AG04450 (cell line): ENCODE data around the gene SEPTIN10. TPM values are rescaled to one million over a fixed set of nuclear protein-coding genes. Genes with fewer than 3 reads are reported as not detected.

Source experiments
- CTCF ChIA-PET: fragments of 300-600, 350-600 bp; formaldehyde crosslinking; extraction: SDS; loops from one replicate; lab custom pipeline; 2022; ENCODE audit warnings: antibody characterized with exemption, inconsistent platforms; lab: Charles Lee
- POLR2A ChIA-PET: fragments of 350-600 bp; formaldehyde crosslinking; extraction: SDS; loops from one replicate; lab custom pipeline; 2021; ENCODE audit warnings: antibody characterized with exemption, inconsistent platforms; lab: Yijun Ruan, JAX
- DNase-seq: peaks from one replicate; pipeline ENCODE4 v3.0.0-alpha.2; 2011; ENCODE audit warnings: low read depth, low spot score
- H3K27ac ChIP-seq: one replicate; pipeline ENCODE4 v1.5.1; 2012; ENCODE audit warnings: low read depth, low read length, control low read depth
- H3K27me3 ChIP-seq: one replicate; pipeline ENCODE4 v1.6.0; 2012; ENCODE audit warnings: low read length; ENCODE audit not compliant: control insufficient read depth, insufficient read depth
- H3K4me3 ChIP-seq: 2 replicates; pipeline ENCODE4 v1.5.1; 2011; ENCODE audit warnings: mild to moderate bottlenecking, low read depth, low read length, control low read depth
- H3K9me3 ChIP-seq: 2 replicates; pipeline ENCODE4 v1.5.1; 2012; ENCODE audit warnings: low read length; ENCODE audit not compliant: control insufficient read depth, insufficient read depth
- CTCF ChIP-seq: IDR thresholded peaks from 2 replicates; pipeline ENCODE4 v1.5.1; 2011; ENCODE audit warnings: low read depth, low read length, control low read depth, inconsistent platforms
- polyA plus RNA-seq: library from polyadenylated mRNA; depleted of rRNA; stranded (reverse); fragments of >200 nt; gene quantifications from 2 replicates; pipeline ENCODE4 v1.2.3, GENCODE V29; 2011

SEPTIN10 gene
- polyA plus RNA-seq, 1 experiment: 105 TPM

DNA sequence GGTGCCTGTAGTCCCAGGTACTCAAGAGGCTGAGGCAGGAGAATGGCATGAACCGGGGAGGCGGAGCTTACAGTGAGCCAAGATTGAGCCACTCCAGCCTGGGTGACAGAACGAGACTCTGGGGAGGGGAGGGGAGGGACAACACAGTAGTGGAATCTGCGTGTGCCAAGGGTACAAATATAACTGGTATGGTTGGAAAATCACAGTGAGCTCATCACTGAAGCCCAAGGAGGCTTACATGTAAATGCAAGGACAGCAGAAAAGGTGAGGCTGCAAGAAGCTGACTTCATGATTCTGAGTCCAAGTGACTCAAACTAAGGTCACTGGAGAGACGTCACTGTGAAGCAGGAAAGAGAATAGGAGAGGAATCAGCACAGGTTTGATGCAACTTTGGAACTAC, 9.2 kb downstream of the SEPTIN10 start:
- no peak for DNase-seq
- no peaks in the 10 kb centered on the region for H3K27me3 ChIP-seq
- no peak overlapping the region for H3K27ac ChIP-seq
- no peak for TF ChIP-seq CTCF
- H3K9me3 ChIP-seq: no peaks in the 10 kb centered on the region
- CTCF ChIA-PET: interaction anchor here (0.5 to 3.3 kb wide), 2 partner anchors 53 to 59 kb away, joined by 6 to 19 read pairs; no protein-coding TSS in a partner anchor
- POLR2A ChIA-PET: interaction anchor here (1.4 kb wide), 1 partner anchor 10 kb away, joined by 4 read pairs; the partner anchor contains the start of genes SEPTIN10 and SOWAHC
- no peak overlapping the region for H3K4me3 ChIP-seq

- H3K9me3 ChIP-seq: no peaks in the 10 kb centered on the region
- no peak overlapping the region for H3K4me3 ChIP-seq
- DNase-seq: no peak
- no peak overlapping the region for H3K27ac ChIP-seq
- CTCF ChIA-PET: interaction anchor here (0.7 to 0.8 kb wide), 2 partner anchors 45 to 61 kb away, joined by 3 to 8 read pairs; no protein-coding TSS in a partner anchor
- POLR2A ChIA-PET: interaction anchor here (0.7 kb wide), 2 partner anchors 11 to 42 kb away, joined by 6 to 8 read pairs; partner anchors contain the start of gene SEPTIN10
- TF ChIP-seq CTCF: no peak
- H3K27me3 ChIP-seq: no peaks in the 10 kb centered on the region
Observed at GRCh38 chr2:109602617-109603188, 11.1 kb downstream of the SEPTIN10 start.

GRCh38 chr2:109601783-109602182, 12.0 kb downstream of the SEPTIN10 start:
- no peak for DNase-seq
- TF ChIP-seq CTCF: no peak
- Histone ChIP-seq H3K9me3 (no peaks in the 10 kb centered on the region), H3K27ac (no peak overlapping the region), H3K4me3 (no peak overlapping the region), H3K27me3 (no peaks in the 10 kb centered on the region)
- POLR2A ChIA-PET: no interaction called here
- CTCF ChIA-PET: interaction anchor here (0.7 to 1.9 kb wide), 4 partner anchors 12 to 60 kb away, joined by 3 to 10 read pairs (median 6); no protein-coding TSS in a partner anchor

DNA sequence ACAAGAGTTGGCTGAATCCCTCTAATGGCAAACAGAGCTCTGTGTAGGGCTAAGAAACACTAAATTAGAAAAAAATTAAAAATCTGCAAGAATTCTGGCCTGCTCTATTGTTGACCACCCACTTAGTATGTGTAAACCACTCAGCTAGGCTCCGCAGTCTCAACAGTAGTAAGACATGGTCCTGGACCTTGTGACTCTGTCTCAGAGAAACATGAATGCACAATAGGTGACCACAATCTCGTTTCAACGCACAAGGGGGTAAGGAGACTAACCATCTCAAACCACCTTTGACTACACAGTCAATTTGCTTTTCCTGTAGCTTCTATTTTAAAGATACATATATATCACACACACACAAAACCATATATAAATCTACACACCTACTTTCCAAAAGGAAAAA, 16.5 kb downstream of the SEPTIN10 start:
- POLR2A ChIA-PET: no interaction called here
- CTCF ChIA-PET: interaction anchor here (1.1 kb wide), 2 partner anchors 51 to 139 kb away, joined by 4 to 6 read pairs; no protein-coding TSS in a partner anchor
- no peak for TF ChIP-seq CTCF
- Histone ChIP-seq H3K9me3 (no peaks in the 10 kb centered on the region), H3K4me3 (no peak overlapping the region), H3K27me3 (no peaks in the 10 kb centered on the region), H3K27ac (no peak overlapping the region)
- no peak for DNase-seq

- H3K27me3 ChIP-seq: no peaks in the 10 kb centered on the region
- ChIA-PET CTCF (no interaction called here), POLR2A (no interaction called here)
- no peak overlapping the region for H3K27ac ChIP-seq
- H3K9me3 ChIP-seq: no peaks in the 10 kb centered on the region
- no peak overlapping the region for H3K4me3 ChIP-seq
- TF ChIP-seq CTCF: no peak
- no peak for DNase-seq
Observed at GRCh38 chr2:109595644-109596043, 18.1 kb downstream of the SEPTIN10 start.
